GM18867 (cell line): ENCODE data around the gene MAOB.

Experiments used
- ATAC-seq: cut with Tn5 transposase; IDR thresholded peaks from one replicate; pipeline ENCODE4 v1.9.1; 2021; ENCODE audit warnings: mild to moderate bottlenecking, moderate library complexity; ENCODE audit not compliant: unreplicated experiment

Gene MAOB

GRCh38 chrX:43718081-43718480 is 164.2 kb downstream of the MAOB start:
- ATAC-seq, result no peak

GRCh38 chrX:43717161-43717560 is 165.1 kb downstream of the MAOB start:
- ATAC-seq, result no peak

DNA sequence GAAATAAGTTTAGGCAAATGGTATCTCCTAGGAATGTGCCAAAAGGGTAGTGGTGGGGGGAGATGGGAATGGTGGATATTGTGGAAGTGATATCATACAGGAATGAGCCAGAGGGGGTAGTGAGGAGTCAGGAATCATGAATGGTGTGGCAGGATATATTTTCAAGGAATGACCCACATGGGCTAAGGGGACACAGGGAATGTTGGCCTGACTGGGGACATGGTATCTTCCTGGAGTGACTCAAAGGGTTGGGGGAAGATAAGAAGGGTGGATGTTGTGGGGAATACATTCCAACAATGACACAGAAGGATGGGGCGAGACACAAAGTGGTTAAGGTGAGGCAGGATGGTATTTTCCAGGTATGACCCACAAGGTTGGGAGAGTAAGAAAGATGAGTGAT is 165.6 kb downstream of the MAOB start:
- no peak for ATAC-seq
